OCI-LY7 (cell line): Measurements from ENCODE around the gene PSMD6. TPM values are rescaled to one million over a fixed set of nuclear protein-coding genes. Genes with fewer than 3 reads are reported as not detected.

Experiments
- BruUV-seq: library from RNA; stranded (reverse); fragments of 400-500 nt; replicated peaks from 2 replicates; lab custom pipeline; 2021; lab: Mats Ljungman, UMichigan
- CTCF ChIA-PET: fragments of 300-600 bp; sonication (Branson Sonifier 250); formaldehyde crosslinking; loops from one replicate; lab custom pipeline; 2022; ENCODE audit warnings: antibody characterized with exemption; ENCODE audit not compliant: unreplicated experiment; lab: Charles Lee
- POLR2A ChIA-PET: fragments of 300-600 bp; sonication (Branson Sonifier 250); formaldehyde crosslinking; loops from one replicate; lab custom pipeline; 2022; ENCODE audit warnings: antibody characterized with exemption; lab: Charles Lee
- DNase-seq: peaks from one replicate; pipeline ENCODE4 v3.0.0-alpha.2; 2015; ENCODE audit warnings: low spot score
- H2AFZ ChIP-seq: fragments of 200-600 bp; sonication (generic), shearing (Covaris generic); 2 replicates; pipeline ENCODE4 v1.6.1; 2014; ENCODE audit warnings: mild to moderate bottlenecking, antibody characterized with exemption, low read length, moderate library complexity
- H3K27ac ChIP-seq: fragments of 200-600 bp; sonication (generic); 2 replicates; pipeline ENCODE4 v1.5.1; 2014; ENCODE audit warnings: mixed run types, low read depth, mild to moderate bottlenecking, moderate library complexity, low read length, inconsistent platforms; ENCODE audit not compliant: poor library complexity, severe bottlenecking
- H3K36me3 ChIP-seq: fragments of 200-600 bp; sonication (generic); 2 replicates; pipeline ENCODE4 v1.6.1; 2014; ENCODE audit warnings: mild to moderate bottlenecking, antibody characterized with exemption, low read length, moderate library complexity, mixed read lengths; ENCODE audit not compliant: insufficient read depth
- H3K4me1 ChIP-seq: fragments of 200-600 bp; sonication (generic); 2 replicates; pipeline ENCODE4 v1.5.1; 2014; ENCODE audit warnings: mild to moderate bottlenecking, low read length; ENCODE audit not compliant: insufficient read depth, poor library complexity, severe bottlenecking
- H3K4me2 ChIP-seq: fragments of 200-600 bp; sonication (generic); 2 replicates; pipeline ENCODE4 v1.6.1; 2014; ENCODE audit warnings: mild to moderate bottlenecking, low read length
- H3K4me3 ChIP-seq: fragments of 200-600 bp; sonication (generic); 2 replicates; pipeline ENCODE4 v1.5.1; 2014; ENCODE audit warnings: mild to moderate bottlenecking, low read depth, low read length; ENCODE audit not compliant: poor library complexity, severe bottlenecking
- H3K79me2 ChIP-seq: fragments of 200-600 bp; sonication (generic); 2 replicates; pipeline ENCODE4 v1.6.1; 2016; ENCODE audit warnings: low read depth, mild to moderate bottlenecking, low read length, moderate library complexity, mixed read lengths; ENCODE audit not compliant: insufficient read depth
- H3K9me2 ChIP-seq: fragments of 200-600 bp; sonication (generic); 2 replicates; pipeline ENCODE4 v1.6.1; 2016; ENCODE audit warnings: mild to moderate bottlenecking, low read length, mixed read lengths; ENCODE audit not compliant: insufficient read depth
- H3K9me3 ChIP-seq: fragments of 200-600 bp; sonication (generic); 2 replicates; pipeline ENCODE4 v1.6.1; 2014; ENCODE audit warnings: mild to moderate bottlenecking, mixed run types, low read length, mixed read lengths
- H4K20me1 ChIP-seq: fragments of 200-600 bp; sonication (generic); 2 replicates; pipeline ENCODE4 v1.6.1; 2014; ENCODE audit warnings: mild to moderate bottlenecking, antibody characterized with exemption, low read length, moderate library complexity, mixed read lengths; ENCODE audit not compliant: insufficient read depth
- EZH2phosphoT487 ChIP-seq: fragments of 200-600 bp; sonication (generic); IDR thresholded peaks from 2 replicates; pipeline ENCODE4 v1.6.1; 2018; ENCODE audit warnings: low read depth, borderline replicate concordance, mild to moderate bottlenecking, mixed run types, antibody characterized with exemption, low read length, moderate library complexity, mixed read lengths
- intact Hi-C: fragments of 100-400 bp; cut with micrococcal nuclease; formaldehyde crosslinking; loops from one replicate; pipeline ENCODE4 v1.10.0; 2022; ENCODE audit not compliant: unreplicated experiment
- total RNA-seq, 2 experiments: library from RNA; depleted of rRNA in 1 of 2; stranded (reverse); fragments of >200 nt in 1 of 2; shearing (Covaris generic) in 1 of 2; gene quantifications; 2 replicates each; pipeline ENCODE4 v1.2.3, GENCODE V29; 2014 to 2022
- TF ChIP-seq, protein P1 (sequence below): fragments of 200-600 bp; sonication (generic); conservative IDR thresholded peaks from 2 replicates; pipeline ENCODE4 v1.5.1; 2014; ENCODE audit warnings: mild to moderate bottlenecking, antibody characterized with exemption, low read length, moderate library complexity, mixed read lengths

PSMD6 gene
- total RNA-seq, 2 experiments from 2014 or later, result 65.2 to 106 TPM

DNA sequence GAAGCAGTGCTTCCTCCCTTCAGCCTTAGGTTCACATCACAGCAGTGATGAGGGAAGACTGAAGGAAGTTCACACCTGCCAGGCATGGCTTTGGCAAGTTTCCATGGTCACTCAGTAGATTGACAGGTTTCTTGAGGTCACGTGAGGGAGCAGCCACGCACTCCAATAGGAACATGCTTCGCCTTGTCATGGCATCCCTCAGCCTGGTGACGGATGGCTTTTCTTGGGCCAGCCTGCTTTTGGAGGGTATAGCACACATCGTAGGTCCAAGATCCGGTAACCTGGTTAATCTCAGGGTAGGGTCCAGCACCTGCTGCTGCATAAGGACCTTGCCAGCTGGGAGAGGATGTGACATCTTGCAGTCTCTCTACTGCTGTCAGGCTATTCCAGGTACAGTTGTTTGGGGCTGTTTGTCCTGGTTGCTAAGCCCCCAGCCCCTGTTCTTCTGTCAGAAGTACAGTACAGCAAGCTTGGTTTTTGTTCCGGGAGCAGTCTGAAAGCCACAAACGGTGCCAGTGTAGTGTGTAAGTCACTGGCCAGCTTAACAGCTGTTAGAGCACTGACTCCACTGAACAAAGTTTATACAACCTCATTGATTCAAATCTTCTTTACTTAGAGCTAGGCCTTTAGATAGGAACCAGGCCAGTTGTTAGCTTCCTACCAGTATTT, 42.3 kb downstream of the PSMD6 start:
- Histone ChIP-seq H3K4me2 (no peak overlapping the region), H3K4me3 (no peak overlapping the region), H3K27ac (no peak overlapping the region), H3K4me1 (no peaks in the 10 kb centered on the region), H2AFZ (no peak overlapping the region), H3K36me3 (peaks cover 66% of the 10 kb centered on the region), H4K20me1 (no peaks in the 10 kb centered on the region; the same call in 1 of the 2 replicates), H3K79me2 (no peaks in the 10 kb centered on the region), H3K9me3 (no peaks in the 10 kb centered on the region), H3K9me2 (no peaks in the 10 kb centered on the region)
- ChIA-PET CTCF (no interaction called here), POLR2A (interaction anchor here (0.6 to 1.2 kb wide), 3 partner anchors 9 to 474 kb away, joined by 3 to 4 read pairs (median 3); no protein-coding TSS in a partner anchor)
- no TSS peak for BruUV-seq
- TF ChIP-seq, protein P1, sequence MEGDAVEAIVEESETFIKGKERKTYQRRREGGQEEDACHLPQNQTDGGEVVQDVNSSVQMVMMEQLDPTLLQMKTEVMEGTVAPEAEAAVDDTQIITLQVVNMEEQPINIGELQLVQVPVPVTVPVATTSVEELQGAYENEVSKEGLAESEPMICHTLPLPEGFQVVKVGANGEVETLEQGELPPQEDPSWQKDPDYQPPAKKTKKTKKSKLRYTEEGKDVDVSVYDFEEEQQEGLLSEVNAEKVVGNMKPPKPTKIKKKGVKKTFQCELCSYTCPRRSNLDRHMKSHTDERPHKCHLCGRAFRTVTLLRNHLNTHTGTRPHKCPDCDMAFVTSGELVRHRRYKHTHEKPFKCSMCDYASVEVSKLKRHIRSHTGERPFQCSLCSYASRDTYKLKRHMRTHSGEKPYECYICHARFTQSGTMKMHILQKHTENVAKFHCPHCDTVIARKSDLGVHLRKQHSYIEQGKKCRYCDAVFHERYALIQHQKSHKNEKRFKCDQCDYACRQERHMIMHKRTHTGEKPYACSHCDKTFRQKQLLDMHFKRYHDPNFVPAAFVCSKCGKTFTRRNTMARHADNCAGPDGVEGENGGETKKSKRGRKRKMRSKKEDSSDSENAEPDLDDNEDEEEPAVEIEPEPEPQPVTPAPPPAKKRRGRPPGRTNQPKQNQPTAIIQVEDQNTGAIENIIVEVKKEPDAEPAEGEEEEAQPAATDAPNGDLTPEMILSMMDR, result no peak
- no peak for TF ChIP-seq EZH2phosphoT487
- intact Hi-C loops, result no loop called here
- DNase-seq, result no peak

DNA sequence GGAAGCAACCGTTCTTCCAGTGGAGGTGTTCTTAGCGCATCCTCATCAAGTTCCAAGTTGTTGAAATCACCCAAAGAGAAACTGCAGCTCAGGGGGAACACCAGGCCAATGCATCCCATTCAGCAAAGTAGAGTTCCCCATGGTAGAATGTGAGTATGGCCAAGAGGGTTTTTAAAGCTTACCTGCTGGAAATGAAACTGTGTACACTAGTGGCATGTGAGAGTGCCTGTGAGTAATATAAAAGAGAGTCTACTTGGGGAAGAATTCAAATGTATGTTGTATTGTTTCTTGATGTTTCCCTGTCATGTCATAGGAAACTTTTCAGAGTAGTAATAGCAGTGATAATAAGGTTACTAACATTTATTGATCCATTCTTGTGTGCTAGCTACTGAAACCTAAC, 43.3 kb downstream of the PSMD6 start:
- Histone ChIP-seq H3K36me3 (peaks cover 57% of the 10 kb centered on the region), H3K27ac (no peak overlapping the region), H4K20me1 (no peaks in the 10 kb centered on the region; the same call in 1 of the 2 replicates), H3K4me3 (no peak overlapping the region), H3K4me2 (no peak overlapping the region), H3K9me3 (no peaks in the 10 kb centered on the region), H3K4me1 (no peaks in the 10 kb centered on the region), H3K9me2 (no peaks in the 10 kb centered on the region), H2AFZ (no peak overlapping the region), H3K79me2 (no peaks in the 10 kb centered on the region)
- no peak for DNase-seq
- intact Hi-C loops, result no loop called here
- no TSS peak for BruUV-seq
- ChIA-PET POLR2A (interaction anchor here (0.8 to 1.9 kb wide), 3 partner anchors 10 to 18 kb away, joined by 3 to 4 read pairs (median 3); no protein-coding TSS in a partner anchor), CTCF (no interaction called here)
- TF ChIP-seq EZH2phosphoT487, result no peak
- TF ChIP-seq, protein P1, result no peak
